ENCODE results near the gene COL1A1.
A peak's percentile ranks its signal among the peaks of the same experiment; 100 is the strongest.

The COL1A1 gene

DNA sequence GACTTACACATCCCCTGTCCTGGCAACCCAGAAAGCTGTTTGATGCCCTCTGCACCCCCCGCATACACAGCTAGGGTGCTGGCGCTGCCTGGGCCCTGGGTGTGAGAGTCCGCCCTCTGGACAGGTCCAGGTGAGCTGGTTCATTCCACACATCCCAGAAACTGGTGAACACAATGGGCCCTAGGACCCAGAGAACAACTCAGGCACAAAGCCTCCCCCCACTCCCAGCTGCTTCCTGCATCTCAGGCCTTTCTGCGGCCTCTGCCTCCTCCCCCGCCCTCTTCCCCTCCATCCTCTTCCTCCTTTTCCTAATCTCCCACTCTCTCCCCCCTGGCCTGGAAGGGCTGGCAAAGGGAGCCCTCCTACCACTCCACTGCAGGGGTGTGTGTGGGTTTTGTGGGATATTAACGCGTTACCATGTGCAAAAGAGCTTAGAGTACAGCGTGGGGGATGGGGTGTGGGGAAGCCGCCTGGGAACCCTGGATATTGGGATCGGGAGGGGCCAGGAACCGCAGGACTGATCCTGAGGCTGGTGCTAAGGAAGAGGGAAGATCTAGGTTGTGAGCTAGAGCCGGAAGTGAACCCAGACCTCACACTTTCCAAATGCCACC is 49.4 kb downstream of the COL1A1 start:
- DNase-seq = peak; percentile 74 to 78

DNA sequence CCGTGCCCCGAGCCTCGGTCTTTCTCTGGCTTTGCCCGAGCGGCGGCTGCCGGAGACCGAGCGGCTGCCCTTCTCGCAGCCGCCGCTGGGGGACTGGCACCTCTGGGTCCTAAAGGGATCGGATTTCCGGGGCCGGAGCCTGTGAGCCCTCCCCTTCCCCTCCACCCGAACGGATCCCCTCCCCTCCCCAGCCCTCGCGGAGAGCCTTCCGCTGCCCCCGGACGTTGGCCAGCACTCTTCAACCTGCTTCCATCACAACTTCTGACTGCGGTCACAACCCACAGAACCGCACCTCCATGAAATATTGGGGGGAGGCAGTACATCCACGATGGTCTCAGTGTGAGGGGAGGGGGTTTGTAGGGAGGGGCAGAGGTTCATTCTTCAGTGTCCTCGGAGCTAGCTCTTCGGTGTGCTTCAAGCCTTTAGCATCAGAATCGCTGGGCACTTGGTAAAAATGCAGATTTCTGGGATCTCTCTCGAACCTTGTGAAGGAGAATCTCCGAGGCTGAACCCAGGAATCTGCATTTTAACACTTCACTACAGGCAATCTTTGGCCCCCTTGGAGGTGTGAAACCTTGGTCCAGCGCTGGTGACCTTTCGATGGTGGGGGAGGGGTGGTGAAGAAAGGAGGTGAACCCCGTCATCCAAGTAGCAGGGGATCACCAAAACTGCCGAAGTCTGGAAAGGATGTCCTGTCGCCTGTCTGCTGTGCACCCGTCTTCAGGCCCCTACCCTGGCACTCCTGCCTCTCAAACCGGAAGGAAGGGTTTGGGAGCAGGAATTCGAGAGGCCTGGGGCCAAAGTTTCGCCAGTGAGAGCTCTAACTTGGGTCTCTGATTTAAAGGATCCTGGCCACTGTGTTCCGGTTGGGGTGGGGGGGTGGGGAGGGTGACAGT is 50.1 kb downstream of the COL1A1 start:
- DNase-seq = peak; percentile 76 to 84

- no peak for DNase-seq
Observed at GRCh38 chr17:50150354-50151040, 50.9 kb downstream of the COL1A1 start, which contains the start of gene PPP1R9B. Gene PPP1R9B, minus strand, starts transcription at chr17:50150677. Its CDS starts 164 bp downstream, at chr17:50150513.

DNA sequence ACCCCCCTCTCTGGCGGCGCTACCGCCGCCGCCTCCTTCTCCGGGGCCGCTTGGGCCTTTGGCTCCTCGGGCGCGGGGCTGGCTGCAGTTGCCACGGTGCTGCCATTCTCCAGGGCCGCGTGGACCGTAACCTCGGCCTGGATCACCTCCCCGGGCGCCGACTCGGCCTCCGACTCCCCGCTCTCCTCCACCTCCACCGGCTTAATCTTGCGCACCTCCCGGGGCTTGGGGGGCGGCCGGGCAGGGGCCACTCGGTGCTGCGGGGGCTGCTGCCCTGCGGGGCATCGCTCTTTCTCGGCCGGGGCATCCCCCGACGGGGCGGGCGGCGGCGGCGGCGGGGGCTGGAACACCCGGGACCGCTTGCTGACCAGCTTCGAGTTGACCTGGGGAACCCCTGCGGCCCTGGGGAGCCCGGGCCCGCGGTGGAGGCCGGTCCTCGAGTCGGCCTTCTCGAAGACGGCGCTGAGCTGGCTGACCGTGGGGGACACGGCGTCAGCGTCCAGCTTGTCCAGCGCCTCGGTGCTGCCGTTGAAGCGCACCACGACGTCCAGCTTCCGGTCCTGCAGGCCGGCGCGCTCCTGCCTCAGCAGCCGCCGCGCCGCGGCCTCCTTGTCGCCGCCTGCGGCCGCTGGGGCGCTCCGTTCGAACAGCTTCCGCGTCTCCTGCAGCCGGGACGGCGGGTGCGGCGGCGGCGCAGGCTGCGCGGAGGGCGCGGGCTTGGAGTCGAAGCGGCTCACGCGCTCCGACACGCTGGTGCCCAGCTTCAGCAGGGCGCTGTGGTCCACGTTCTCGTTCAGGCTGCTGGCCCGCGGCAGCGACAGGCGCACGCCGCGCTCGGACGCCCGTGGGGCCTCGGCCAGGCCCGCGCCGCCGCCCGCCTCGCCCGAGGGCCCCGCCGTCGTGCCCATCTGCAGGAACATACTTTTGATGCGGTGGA is 51.7 kb downstream of the COL1A1 start:
- DNase-seq = peak; percentile 37 to 41

DNA sequence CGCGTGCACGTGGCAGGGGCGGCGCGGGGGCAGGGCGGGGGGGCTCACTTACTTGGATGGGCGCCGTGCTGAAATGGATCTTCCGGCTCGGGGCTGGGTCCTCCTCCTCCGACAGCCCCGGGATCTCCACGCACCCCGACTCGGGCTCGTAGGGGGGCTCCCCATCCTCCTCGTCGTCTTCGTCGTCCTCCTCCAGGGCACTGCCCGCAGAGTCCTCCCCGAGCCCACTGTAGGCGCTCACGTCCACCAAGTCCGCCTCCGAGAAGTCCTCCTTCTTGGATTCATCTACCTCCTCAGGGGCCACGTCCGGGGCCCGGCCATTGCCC is 52.4 kb downstream of the COL1A1 start:
- no peak for DNase-seq

- DNase-seq = no peak
Observed at GRCh38 chr17:50148226-50149090, 53.0 kb downstream of the COL1A1 start.

- no peak for DNase-seq
Observed at GRCh38 chr17:50147841-50148225, 53.6 kb downstream of the COL1A1 start.

DNA sequence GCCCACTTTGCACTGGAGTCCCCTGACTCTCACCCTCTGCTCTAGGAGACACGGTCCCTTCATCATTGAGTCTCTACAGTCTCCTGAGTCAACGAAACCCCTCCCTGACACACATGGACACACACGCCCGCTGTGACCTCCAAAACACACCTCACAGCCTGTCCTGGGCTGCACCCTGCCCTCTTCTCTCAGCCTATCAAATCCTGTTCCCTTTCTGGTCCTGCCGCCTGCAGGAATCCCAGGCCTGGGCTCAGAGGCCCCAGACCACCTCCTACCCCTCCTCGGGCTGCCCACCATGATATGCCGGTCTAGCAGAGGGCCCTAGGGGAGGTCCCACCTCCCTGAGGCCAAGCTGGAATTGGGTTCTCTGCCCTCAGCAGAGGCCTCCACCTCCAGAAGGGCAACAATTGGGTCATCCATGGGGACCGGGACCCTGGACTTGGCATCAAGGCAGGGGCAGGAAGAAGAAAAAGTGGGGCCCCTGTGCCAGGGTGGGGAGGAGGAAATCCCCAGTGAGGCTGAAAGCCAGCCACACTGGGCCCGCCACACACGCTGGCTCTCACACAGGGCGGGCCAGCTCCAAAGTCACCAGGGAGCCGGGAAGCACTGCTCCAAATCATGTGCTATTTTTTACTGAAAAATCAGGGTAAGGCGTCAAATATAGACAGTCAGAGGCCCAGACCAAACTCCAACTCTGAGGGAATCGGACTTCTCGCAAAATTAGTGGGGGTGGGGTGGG is 54.3 kb downstream of the COL1A1 start:
- DNase-seq = no peak

- DNase-seq = no peak
Observed at GRCh38 chr17:50146230-50146926, 55.1 kb downstream of the COL1A1 start.

- DNase-seq = no peak
Observed at GRCh38 chr17:50145532-50146229, 55.8 kb downstream of the COL1A1 start.

GRCh38 chr17:50144845-50145531 is 56.4 kb downstream of the COL1A1 start:
- DNase-seq = no peak

DNA sequence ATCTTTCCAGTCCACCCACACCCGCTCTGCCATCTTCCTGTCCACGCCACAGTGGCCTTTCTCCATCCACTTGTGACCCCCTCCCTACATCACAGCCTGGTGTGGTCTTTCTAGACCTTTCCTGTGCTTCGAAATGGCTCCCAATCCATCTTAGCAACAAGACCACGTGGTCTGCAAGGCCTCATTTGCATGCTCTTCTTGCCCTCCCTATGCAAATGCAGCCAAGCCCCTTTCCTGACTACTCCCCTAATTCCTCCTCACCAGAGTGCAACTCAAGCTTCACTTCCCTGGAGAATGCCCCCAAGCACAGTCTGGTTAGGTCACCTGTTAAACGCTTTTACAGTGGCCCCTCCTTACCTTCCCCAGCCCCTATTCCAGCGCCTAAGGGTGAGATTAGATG is 57.1 kb downstream of the COL1A1 start:
- DNase-seq = no peak

DNA sequence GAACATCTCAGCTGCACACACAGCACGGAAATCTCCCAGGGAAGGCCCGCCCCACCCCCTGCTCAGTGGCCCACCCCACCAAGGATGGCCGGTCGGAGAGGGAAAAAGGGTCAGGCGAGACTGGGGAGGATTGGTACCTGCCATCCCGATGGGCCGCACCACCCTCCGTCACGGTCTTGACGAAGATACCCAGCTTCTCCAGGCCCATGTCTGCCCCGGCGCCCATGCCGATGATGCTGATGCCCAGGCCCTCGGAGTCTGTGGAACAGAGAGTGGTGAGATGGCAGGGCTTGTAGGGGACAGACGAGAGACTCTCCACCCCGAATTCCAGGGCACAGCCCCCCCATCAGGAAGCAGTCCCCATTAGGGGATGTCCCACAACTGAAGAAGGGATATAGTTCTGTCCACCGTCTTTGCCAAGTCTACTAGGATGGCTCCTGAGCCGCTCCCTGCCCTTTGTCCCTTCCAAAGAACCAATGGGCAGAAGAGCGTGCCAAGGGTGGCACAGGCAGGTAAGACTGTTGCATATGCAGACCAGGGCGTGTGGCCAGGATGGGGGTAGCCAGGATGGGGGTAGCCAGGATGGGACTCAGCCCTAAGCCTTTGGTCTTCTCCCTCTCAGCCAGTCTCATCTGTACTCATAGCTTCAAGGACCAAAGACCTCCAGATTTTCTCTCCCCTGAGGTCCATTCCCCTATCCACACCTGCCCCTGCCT is 57.8 kb downstream of the COL1A1 start:
- DNase-seq = no peak

DNA sequence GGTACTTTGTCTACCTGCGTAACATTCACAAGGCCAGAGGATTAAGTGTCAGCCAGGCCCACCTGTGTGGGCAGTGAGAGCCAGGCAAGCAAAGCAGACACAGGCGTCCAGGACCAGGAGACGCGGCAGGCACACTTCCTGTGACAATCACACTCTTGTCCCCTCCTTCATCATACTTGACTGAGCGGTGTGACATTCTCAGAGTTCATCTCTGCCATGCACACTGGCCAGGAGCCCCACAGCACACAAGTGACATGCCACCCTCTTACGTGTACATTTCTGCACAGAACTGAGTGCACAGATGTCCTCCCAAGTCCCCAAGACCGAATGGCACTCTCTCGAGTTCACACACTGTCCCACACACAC is 59.7 kb downstream of the COL1A1 start:
- DNase-seq = no peak

DNA sequence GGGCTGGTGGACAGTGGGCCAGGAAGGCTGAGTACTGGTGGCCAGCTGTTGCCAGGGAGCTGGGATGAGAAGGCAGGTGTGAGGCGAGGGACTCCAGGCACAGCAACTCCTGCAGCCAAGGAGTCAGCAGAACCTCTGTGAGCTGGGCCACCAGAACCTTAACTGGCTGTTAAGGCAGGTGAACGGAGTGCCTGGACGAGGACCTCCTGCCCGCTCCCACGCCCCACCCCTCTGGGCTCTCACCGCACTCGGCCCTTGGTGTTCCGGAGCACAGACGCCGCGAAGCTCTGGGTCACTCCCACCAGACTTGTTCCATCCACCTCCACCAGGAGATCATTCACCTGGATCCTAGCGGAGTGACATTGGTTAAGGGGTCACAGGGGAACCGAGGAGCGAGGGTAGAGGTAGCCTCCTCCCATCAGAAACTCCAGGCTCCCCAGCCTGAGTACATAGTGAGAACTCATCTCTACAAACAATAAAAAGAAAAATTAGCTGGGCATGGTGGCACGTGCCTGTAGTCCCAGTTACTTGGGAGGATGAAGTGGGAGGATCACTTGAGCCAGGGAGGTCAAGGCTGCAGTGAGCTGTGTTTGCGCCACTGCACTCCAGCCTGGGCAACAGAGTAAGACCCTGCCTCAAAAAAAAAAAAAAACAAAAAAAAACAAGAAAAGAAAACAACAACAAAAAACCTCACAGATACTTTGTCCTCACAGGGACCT is 60.2 kb downstream of the COL1A1 start:
- DNase-seq = no peak

DNA sequence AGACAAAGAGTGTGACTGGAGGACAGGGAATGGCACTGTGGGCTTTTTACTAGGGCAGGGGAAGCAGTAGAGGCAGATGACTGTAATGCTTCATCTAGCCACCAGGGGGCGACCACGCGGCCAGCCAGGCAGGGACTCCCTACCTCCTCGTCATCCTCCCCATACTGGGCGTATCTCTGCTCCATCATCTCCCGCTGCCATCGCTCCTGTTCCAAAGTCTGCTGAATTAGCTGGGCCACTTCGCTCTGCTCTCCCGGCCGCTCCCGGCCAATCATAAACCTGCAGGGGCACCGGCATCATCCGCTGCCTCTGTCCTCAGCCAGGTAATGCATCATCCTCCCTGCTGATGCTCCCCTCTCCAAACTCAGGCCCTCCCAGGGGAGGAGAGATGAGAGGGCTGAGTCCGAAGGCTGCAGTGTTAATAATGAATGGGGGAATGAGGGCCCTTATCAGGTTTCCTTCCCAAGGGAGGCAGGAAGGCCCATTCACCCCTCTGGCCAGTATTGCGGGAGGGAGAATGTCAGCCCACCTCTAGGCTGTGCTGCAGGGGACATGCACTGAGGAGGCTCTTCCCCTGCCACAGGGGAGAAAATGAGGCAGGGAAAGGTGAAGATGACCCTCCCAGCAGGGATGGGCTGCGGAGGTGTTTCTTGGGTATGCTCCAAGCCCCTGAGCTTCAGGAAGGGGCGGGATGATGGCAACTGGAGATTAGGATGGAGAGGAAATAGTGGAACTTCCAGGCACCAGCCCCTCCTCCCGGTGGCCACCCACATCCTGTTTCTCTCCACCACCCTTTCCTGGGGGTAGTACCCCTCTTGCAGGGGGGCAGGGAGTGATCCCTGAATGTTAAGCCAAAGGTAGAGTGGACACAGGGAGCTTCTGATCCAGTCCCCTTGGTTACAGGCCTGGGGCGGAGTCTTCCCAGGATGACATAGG is 61.2 kb downstream of the COL1A1 start:
- DNase-seq = peak in 1 of 2 experiments; percentile 23

All from NCI-H1930 (cell line).